ENCODE measurements around the gene DDB1.

DDB1 gene

GRCh38 chr11:61294717-61295595, 37.9 kb downstream of the DDB1 start, which contains the start of gene VWCE:
TSS of gene VWCE (minus strand) at chr11:61295316. CDS start at chr11:61295037, 279 bp downstream.
- DNase-seq, result peak; percentile 52

- DNase-seq, result no peak
Observed at GRCh38 chr11:61293867-61294716, 38.8 kb downstream of the DDB1 start.

- DNase-seq, result no peak
Observed at GRCh38 chr11:61292356-61292755, 40.5 kb downstream of the DDB1 start.

GRCh38 chr11:61290905-61291690, 41.8 kb downstream of the DDB1 start:
- no peak for DNase-seq

GRCh38 chr11:61287338-61287977, 45.4 kb downstream of the DDB1 start:
- no peak for DNase-seq

- no peak for DNase-seq
Observed at GRCh38 chr11:61283613-61284012, 49.3 kb downstream of the DDB1 start.

GRCh38 chr11:61281581-61282250, 51.2 kb downstream of the DDB1 start:
- DNase-seq, result peak; percentile 13

- no peak for DNase-seq
Observed at GRCh38 chr11:61280883-61281580, 51.9 kb downstream of the DDB1 start.

- DNase-seq, result no peak
Observed at GRCh38 chr11:61279934-61280659, 52.8 kb downstream of the DDB1 start.

GRCh38 chr11:61278001-61278470, 54.9 kb downstream of the DDB1 start:
- DNase-seq, result no peak

- no peak for DNase-seq
Observed at GRCh38 chr11:61277186-61278000, 55.5 kb downstream of the DDB1 start.

GRCh38 chr11:61275191-61275590, 57.7 kb downstream of the DDB1 start:
- no peak for DNase-seq

GRCh38 chr11:61274084-61274483, 58.8 kb downstream of the DDB1 start:
- no peak for DNase-seq

- DNase-seq, result no peak
Observed at GRCh38 chr11:61273178-61274078, 59.5 kb downstream of the DDB1 start.

- DNase-seq, result no peak
Observed at GRCh38 chr11:61272731-61273130, 60.2 kb downstream of the DDB1 start.

- no peak for DNase-seq
Observed at GRCh38 chr11:61270354-61271076, 62.4 kb downstream of the DDB1 start.

GRCh38 chr11:61268588-61269250, 64.2 kb downstream of the DDB1 start:
- DNase-seq, result no peak
